Renal cortex interstitium (tissue), 11 donors: Measurements from ENCODE around the gene PRIM2. TPM values are rescaled to one million over a fixed set of nuclear protein-coding genes. Genes with fewer than 3 reads are reported as not detected.
"Not testable (repeated sequence)": the region's sequence is repeated elsewhere in the genome, so short reads cannot be mapped to it uniquely, and the experiment has no call there.

Experiments
- DNase-seq, 11 donors: peaks; one replicate each; pipeline ENCODE4 v3.0.0-alpha.2; 2013; ENCODE audit warnings: low read depth in 9 of 11, low spot score in 4 of 11; ENCODE audit errors: extremely low read depth in 1 of 11
- polyA plus RNA-seq, 3 donors: library from polyadenylated mRNA; unstranded; fragments of 120-200 nt; gene quantifications; one replicate each; pipeline ENCODE4 v1.2.1, GENCODE V29; 2013; ENCODE audit not compliant: insufficient read length in 3 of 3

The PRIM2 gene
- polyA plus RNA-seq, 3 donors = 13.5 to 20.6 (median 16.9) TPM

- no peak for DNase-seq
Measured at GRCh38 chr6:57342148-57342669, 24.8 kb downstream of the PRIM2 start.

GRCh38 chr6:57343342-57343741, 25.9 kb downstream of the PRIM2 start:
- not testable (repeated sequence) for DNase-seq

GRCh38 chr6:57346715-57347114, 29.3 kb downstream of the PRIM2 start:
- DNase-seq = not testable (repeated sequence)

DNA sequence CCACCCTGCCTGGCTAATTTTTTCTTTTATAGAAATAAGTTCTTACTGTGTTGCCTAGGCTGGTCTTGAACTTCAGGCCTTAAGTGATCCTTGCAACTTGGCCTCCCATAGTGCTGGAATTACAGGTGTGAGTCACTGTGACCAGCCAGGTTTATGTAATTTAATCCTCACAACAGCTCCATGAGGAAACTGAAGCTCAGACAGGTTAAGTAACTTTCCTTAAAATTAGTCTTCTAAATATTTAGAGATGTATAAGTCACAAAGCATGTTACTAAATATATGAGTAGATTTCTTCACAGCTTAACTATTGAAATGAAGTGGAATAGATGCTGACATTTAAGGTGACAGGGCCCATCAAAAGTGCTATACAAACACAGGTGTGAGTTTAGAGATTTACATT, 30.2 kb downstream of the PRIM2 start:
- DNase-seq = not testable (repeated sequence)

- peak in 1 of 11 donors; percentile 4 for DNase-seq
Measured at GRCh38 chr6:57350443-57350842, 33.0 kb downstream of the PRIM2 start.

- not testable (repeated sequence) for DNase-seq
Measured at GRCh38 chr6:57352596-57352995, 35.2 kb downstream of the PRIM2 start.

GRCh38 chr6:57358319-57358718, 40.9 kb downstream of the PRIM2 start:
- DNase-seq = not testable (repeated sequence)

DNA sequence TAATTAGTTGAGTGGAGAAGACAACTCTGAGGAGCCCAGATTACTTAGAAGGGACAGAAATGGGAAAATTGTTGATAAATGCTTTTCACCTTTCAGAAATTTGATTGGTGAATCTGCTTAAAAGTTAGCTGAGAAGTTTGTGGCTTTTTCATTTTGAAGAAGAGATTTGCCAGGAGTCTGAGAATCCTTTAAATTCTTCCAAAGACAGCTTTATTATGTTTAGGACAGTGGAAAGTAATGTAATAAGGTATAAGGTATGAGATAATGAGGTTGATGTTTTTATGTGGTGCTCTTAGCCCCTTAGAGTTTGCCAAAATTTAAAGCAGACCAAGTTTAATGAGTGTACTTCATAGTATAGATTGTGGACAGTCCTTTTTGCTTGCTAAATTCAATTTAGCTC, 42.3 kb downstream of the PRIM2 start:
- not testable (repeated sequence) for DNase-seq

DNA sequence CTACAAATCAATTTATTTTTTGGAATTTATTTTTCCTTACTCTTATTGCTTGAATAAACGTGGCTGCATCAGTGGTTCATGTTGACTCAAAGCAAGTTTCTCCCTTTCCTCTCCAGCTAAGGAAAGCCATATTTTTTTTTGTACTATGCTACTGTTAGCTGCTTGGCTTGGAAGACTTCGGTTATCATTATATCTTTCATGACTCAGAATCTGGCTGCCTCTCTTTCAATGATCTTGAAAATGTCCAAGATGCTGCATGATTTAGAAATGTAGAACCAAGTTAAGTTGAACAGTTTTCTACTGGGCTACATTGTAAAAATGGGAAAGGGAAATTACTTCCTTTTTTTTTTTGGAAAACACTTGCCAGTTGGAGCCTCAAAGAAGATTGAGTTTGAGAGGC, 44.9 kb downstream of the PRIM2 start:
- not testable (repeated sequence) for DNase-seq

- not testable (repeated sequence) for DNase-seq
Measured at GRCh38 chr6:57365076-57365583, 47.7 kb downstream of the PRIM2 start.

DNA sequence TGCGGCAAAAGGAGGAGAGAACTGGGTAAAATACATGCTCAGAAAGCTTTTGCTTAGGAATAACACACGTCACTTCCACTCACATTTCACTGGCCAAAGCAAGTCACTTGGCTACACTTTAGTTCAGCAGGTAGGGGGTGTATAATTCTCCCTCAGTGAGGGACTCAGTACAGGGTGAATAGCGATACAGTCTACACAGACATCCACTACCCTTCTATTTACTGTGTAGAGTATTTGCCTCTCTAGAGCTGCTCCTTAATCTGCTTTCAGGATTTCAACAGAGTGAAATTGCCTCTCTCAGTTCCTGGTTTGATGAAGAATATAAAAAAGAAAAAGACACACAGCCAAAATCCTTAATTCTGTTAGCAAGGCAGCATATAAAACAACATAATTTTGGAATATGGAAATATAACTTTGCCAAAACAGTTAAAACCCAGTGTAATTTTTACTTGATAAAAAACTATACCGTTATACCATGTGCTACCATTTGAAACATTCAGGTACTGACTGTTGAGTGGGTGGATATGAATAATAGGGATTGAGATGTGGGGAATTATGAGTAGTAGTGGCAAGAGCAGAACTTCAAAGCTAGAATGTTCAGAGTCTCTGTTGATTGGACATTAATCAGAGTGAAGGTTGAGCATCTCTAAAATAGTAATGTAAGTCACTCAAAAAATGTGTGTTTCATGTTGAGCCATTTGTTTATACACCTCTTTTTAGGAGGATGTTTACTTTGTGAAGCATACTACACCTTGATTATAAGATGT, 51.7 kb downstream of the PRIM2 start:
- DNase-seq = not testable (repeated sequence)

- not testable (repeated sequence) for DNase-seq
Measured at GRCh38 chr6:57371779-57372178, 54.3 kb downstream of the PRIM2 start.

DNA sequence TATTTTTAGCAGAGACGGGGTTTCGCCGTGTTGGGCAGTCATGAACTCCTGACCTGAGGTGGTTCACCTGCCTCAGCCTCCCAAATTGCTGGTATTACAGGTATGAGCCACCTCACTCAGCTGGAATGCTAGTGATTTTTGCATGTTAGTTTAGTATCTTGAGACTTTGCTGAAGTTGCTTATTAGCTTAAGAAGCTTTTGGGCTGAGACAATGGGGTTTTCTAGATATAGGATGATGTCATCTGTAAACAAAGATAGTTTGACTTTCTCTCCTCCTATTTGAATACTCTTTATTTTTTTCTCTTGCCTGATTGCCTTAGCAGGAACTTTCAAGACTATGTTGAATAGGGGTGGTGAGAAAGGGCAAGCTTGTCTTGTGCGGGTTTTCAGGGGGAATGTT, 57.3 kb downstream of the PRIM2 start:
- not testable (repeated sequence) for DNase-seq

DNA sequence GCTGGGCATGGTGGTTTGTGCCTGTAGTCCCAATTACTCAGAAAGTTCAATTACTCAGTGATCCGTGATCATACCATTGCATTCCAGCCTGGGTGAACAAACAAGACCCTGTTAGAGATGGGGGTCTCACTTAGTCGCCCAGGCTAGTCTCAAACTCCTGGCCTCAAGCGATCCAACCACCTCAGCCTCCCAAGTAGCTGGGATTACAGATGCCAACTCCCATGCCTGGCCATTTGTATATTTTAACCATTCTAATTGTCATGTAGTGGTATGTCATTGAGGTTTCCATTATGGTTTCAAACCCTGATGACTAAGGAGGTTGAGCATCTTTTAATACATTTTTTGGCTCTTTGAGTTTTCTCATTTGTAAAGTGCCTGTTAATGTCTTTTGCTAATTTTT, 58.7 kb downstream of the PRIM2 start:
- not testable (repeated sequence) for DNase-seq

GRCh38 chr6:57389038-57389592, 71.7 kb downstream of the PRIM2 start:
- DNase-seq = not testable (repeated sequence)

DNA sequence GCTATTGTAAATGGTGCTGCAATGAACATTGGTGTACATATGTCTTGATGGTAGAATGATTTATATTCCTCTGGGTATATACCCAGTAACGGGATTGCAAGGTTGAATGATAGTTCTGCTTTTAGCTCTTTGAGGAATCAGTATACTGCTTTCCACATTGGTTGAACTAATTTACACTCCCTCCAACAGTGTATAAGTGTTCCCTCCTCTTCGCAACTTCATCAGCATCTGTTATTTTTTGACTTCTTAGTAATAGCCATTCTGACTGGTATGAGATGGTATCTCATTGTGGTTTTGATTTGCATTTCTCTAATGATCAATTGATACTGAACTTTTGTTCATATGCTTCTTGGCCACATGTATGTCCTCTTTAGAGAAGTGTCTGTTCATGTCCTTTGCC, 73.4 kb downstream of the PRIM2 start:
- DNase-seq = not testable (repeated sequence)

GRCh38 chr6:57392047-57392446, 74.6 kb downstream of the PRIM2 start:
- DNase-seq = not testable (repeated sequence)

DNA sequence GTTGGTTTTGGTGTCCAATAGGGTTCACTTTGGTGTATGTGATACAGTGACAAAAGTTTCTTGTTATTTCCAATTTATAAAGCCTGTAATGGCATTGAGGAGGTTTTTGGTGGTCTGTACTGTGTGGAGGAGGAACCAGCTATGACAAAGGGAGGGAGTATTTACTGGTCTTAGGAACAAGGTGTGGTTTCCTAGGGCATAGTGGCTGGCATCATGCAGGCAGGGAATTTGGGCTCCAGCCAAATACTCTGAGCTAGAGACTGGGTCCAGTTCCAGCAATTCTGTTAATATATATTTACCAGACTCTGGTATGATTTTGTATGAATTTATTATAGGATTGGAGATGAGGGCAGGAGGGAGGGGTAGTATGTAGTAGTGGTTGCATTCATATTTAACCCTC, 101.9 kb downstream of the PRIM2 start:
- DNase-seq = not testable (repeated sequence)

GRCh38 chr6:57421503-57421902, 104.1 kb downstream of the PRIM2 start:
- DNase-seq = no peak

DNA sequence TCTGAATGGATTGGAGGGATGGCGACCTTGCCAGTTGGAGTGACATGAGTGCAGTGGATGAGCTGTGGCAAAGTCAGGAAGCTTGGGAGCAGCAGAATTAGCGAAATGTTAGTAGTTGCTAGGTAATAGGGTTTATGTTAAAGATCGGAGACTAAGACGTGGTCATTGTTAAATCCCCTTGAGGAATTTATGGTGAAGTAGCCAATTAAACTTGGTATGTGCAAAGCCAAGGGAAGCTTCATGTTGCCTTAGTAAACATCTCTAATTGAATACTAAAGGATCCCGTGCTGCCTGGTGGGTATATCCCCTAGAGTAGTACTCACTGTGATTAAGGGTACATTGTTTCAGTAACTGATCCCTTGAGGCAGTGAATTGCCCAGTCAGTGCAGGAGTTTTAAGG, 106.0 kb downstream of the PRIM2 start:
- peak in 1 of 11 donors; percentile 9 for DNase-seq
